Heart left ventricle (tissue), 16 donors: Measurements from ENCODE around the gene CYB5R2. TPM values are rescaled to one million over a fixed set of nuclear protein-coding genes. Genes with fewer than 3 reads are reported as not detected.
A peak's percentile ranks its signal among the peaks of the same experiment; 100 is the strongest.

ENCODE experiments used
- ATAC-seq, 4 donors: fragments of 200-7000 bp; cut with Tn5 transposase; one replicate each; pipeline ENCODE4 v1.9.1; 2020 to 2022; ENCODE audit warnings: moderate library complexity in 4 of 4, mild to moderate bottlenecking in 3 of 4, moderate number of reproducible peaks in 1 of 4
- DNase-seq, 5 donors: peaks; one replicate each; pipeline ENCODE4 v3.0.0-alpha.2; 2020
- H3K27ac ChIP-seq, 12 donors: fragments of 200-600 bp; sonication (generic) in 4 of 12; one replicate each; pipeline versions ENCODE4 v1.5.0 to v1.8.0; 2016 to 2022; ENCODE audit warnings: mild to moderate bottlenecking in 2 of 12
- H3K27me3 ChIP-seq, 9 donors: fragments of 200-600 bp; sonication (generic) in 2 of 9; one replicate each; pipeline versions ENCODE4 v1.5.1 to v1.8.0; 2016 to 2022; ENCODE audit warnings: mild to moderate bottlenecking in 3 of 9
- H3K36me3 ChIP-seq, 9 donors: fragments of 200-600 bp; sonication (generic) in 2 of 9; one replicate each; pipeline versions ENCODE4 v1.5.0 to v1.8.0; 2018 to 2022; ENCODE audit warnings: mild to moderate bottlenecking in 2 of 9
- H3K4me1 ChIP-seq, 12 donors: fragments of 200-600 bp; sonication (generic) in 4 of 12; one replicate each; pipeline versions ENCODE4 v1.5.0 to v1.8.0; 2016 to 2022; ENCODE audit warnings: mild to moderate bottlenecking in 3 of 12
- H3K4me3 ChIP-seq, 12 donors: fragments of 200-600 bp; sonication (generic) in 4 of 12; one replicate each; pipeline versions ENCODE4 v1.5.0 to v1.8.0; 2017 to 2022; ENCODE audit warnings: mild to moderate bottlenecking in 9 of 12, moderate library complexity in 4 of 12
- H3K9me3 ChIP-seq, 12 donors: fragments of 200-600 bp; sonication (generic) in 4 of 12; one replicate each; pipeline versions ENCODE4 v1.5.0 to v1.8.0; 2016 to 2022; ENCODE audit warnings: mild to moderate bottlenecking in 1 of 12
- POLR2A ChIP-seq, 2 donors: fragments of 450-650 bp; IDR thresholded peaks; one replicate each; pipeline ENCODE4 v1.6.1; 2017; ENCODE audit warnings: antibody characterized with exemption in 2 of 2, mild to moderate bottlenecking in 2 of 2, moderate library complexity in 2 of 2
- WGBS, 4 donors: extraction: QIAGEN DNeasy Blood & Tissue Kit in 2 of 4; methylation state at CpG; one replicate each; pipeline versions ENCODE4 v1.1.5 to v1.1.7; 2013 to 2018; 5-methylcytosine and 5-hydroxymethylcytosine counted together
- intact Hi-C, 10 donors: fragments of 100-400 bp; cut with DNase I; formaldehyde crosslinking; loops; one replicate each; pipeline versions ENCODE4 v1.11.1 to v1.14.2; 2022
- polyA plus RNA-seq, 2 donors: library from polyadenylated mRNA; stranded (reverse); fragments of 200-250 nt; gene quantifications; one replicate each; pipeline ENCODE4 v1.2.3, GENCODE V29; 2013
- total RNA-seq, 9 donors: library from RNA; depleted of rRNA in 2 of 9; stranded (reverse); fragments of >200 nt in 2 of 9; fragmentation: NEBNext Ultra II Directional in 3 of 9; extraction: Animal tissue kit (Norgen Biotek cat#: 25700) in 3 of 9; gene quantifications; one replicate each; pipeline versions ENCODE4 v1.1.0 to v1.2.4, GENCODE V29; 2016 to 2023
- TF ChIP-seq, protein P1 (sequence below), 12 donors: fragments of 200-600 bp; sonication (generic) in 4 of 12; IDR thresholded peaks; one replicate each; pipeline versions ENCODE4 v1.5.0 to v1.8.0; 2018 to 2022; ENCODE audit warnings: antibody characterized with exemption in 12 of 12, mild to moderate bottlenecking in 5 of 12
- donor health status: ischemic (EF 13 %, LVEDD 7.1; RV severe dilation, severe dysfunction).
- donor health status: healthy with polysubstance abuse.
- donor health status: DM: no; HTN: yes; CAD: no.
- donor health status: DM: no; HTN: no; CAD: no.
- donor health status: ischemic (EF 25% LVEDD 6.9; RV normal size, moderate dysfunction).
- donor health status: ischemic (EF 25% LVEDD 5.7; RV mildly dilated, moderate dysfunction).
- donor health status: healthy.
- donor health status: DM: yes; HTN: yes; CAD: no.
- donor health status: ischemic (EF 35%, LVEDD 5.7; RV mildly dilated, moderate dysfunction).
- donor health status: nonischemic (EF 11% LVEDD 7.7; RV severe dilation, severe dysfunction).
- donor health status: DM: yes; HTN: yes; CAD: no.
- donor health status: PGD.
- donor health status: ischemic (EF 29% LVEDD 5.4; RV normal size, mild dysfunction).
- donor health status: nonischemic (EF 23%, LVEDD 6.1; RV moderate dilation, normal function).

Gene CYB5R2
- total and polyA plus RNA-seq, 11 donors, result 0.65 to 4.9 (median 1.3) TPM

GRCh38 chr11:7637447-7638157, 35.7 kb downstream of the CYB5R2 start:
- H3K36me3 ChIP-seq, result peaks cover 0 to 82% (median 76%) of the 10 kb centered on the region in 9 donors
- DNase-seq (peak in 4 of 5 donors; percentile 36 to 44 (median 37)), ATAC-seq (peak; percentile 66 to 94 (median 82))
- TF ChIP-seq, protein P1, sequence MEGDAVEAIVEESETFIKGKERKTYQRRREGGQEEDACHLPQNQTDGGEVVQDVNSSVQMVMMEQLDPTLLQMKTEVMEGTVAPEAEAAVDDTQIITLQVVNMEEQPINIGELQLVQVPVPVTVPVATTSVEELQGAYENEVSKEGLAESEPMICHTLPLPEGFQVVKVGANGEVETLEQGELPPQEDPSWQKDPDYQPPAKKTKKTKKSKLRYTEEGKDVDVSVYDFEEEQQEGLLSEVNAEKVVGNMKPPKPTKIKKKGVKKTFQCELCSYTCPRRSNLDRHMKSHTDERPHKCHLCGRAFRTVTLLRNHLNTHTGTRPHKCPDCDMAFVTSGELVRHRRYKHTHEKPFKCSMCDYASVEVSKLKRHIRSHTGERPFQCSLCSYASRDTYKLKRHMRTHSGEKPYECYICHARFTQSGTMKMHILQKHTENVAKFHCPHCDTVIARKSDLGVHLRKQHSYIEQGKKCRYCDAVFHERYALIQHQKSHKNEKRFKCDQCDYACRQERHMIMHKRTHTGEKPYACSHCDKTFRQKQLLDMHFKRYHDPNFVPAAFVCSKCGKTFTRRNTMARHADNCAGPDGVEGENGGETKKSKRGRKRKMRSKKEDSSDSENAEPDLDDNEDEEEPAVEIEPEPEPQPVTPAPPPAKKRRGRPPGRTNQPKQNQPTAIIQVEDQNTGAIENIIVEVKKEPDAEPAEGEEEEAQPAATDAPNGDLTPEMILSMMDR (IDR thresholded peaks at IDR 0.05), result no peak
- no peak for TF ChIP-seq POLR2A (IDR thresholded peaks at IDR 0.05)
- peaks cover 0 to 19% (median 9%) of the 10 kb centered on the region in 12 donors for H3K4me1 ChIP-seq
- intact Hi-C loops, result loop anchor here in 1 of 10 donors (5.0 kb wide), 1 partner anchor 60 kb away; no protein-coding TSS in a partner anchor
- H3K4me3 ChIP-seq, result no peak overlapping the region
- peak overlapping the region in 11 of 12 donors; percentile 4 to 80 (median 61) for H3K27ac ChIP-seq
- WGBS, 4 donors, result 71 to 72% (median 72%) methylated on average over 7 of the region's 7 CpGs
- no peaks in the 10 kb centered on the region for H3K27me3 ChIP-seq
- no peaks in the 10 kb centered on the region for H3K9me3 ChIP-seq

DNA sequence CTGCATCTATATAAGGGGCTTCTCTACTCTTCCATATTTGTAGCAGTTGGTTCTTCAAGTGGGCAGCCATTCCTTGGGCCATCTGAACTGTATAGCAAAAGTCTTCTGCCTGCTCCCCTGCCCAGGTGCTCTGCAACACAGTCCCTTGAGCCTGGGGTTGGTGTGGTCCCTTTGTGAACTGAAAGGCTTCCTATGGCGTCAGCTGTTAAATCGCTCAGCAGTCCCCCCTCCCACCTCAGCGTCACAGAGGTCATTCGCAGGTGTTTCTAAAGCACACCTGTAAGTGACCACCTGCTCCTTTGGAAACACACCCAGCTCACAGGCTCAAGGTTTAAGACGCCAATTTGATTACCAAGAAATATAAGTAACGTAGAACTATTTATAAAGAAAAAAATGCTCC, 37.0 kb downstream of the CYB5R2 start:
- no peak for ATAC-seq
- Histone ChIP-seq H3K27ac (no peak overlapping the region), H3K4me1 (peaks cover 0 to 19% (median 9%) of the 10 kb centered on the region in 12 donors), H3K9me3 (no peaks in the 10 kb centered on the region), H3K27me3 (no peaks in the 10 kb centered on the region), H3K4me3 (no peak overlapping the region), H3K36me3 (peaks cover 0 to 82% (median 76%) of the 10 kb centered on the region in 9 donors)
- intact Hi-C loops, result loop anchor here in 1 of 10 donors (5.0 kb wide), 1 partner anchor 59 kb away; no protein-coding TSS in a partner anchor
- no peak for DNase-seq
- 77 to 91% (median 78%) methylated on average over 6 of the region's 6 CpGs for WGBS, 4 donors
- TF ChIP-seq, protein P1 (IDR thresholded peaks at IDR 0.05), result no peak
- TF ChIP-seq POLR2A (IDR thresholded peaks at IDR 0.05), result no peak

GRCh38 chr11:7635708-7636107, 37.6 kb downstream of the CYB5R2 start:
- TF ChIP-seq, protein P1 (IDR thresholded peaks at IDR 0.05), result no peak
- no peak for TF ChIP-seq POLR2A (IDR thresholded peaks at IDR 0.05)
- Histone ChIP-seq H3K27me3 (no peaks in the 10 kb centered on the region), H3K9me3 (no peaks in the 10 kb centered on the region), H3K27ac (no peak overlapping the region), H3K36me3 (peaks cover 0 to 82% (median 76%) of the 10 kb centered on the region in 9 donors), H3K4me3 (no peak overlapping the region), H3K4me1 (peaks cover 0 to 19% (median 9%) of the 10 kb centered on the region in 12 donors)
- intact Hi-C loops, result loop anchor here in 1 of 10 donors (5.0 kb wide), 1 partner anchor 58 kb away; no protein-coding TSS in a partner anchor
- DNase-seq, result no peak
- ATAC-seq, result no peak
- 93 to 95% (median 94%) methylated on average over 4 of the region's 4 CpGs for WGBS, 4 donors

DNA sequence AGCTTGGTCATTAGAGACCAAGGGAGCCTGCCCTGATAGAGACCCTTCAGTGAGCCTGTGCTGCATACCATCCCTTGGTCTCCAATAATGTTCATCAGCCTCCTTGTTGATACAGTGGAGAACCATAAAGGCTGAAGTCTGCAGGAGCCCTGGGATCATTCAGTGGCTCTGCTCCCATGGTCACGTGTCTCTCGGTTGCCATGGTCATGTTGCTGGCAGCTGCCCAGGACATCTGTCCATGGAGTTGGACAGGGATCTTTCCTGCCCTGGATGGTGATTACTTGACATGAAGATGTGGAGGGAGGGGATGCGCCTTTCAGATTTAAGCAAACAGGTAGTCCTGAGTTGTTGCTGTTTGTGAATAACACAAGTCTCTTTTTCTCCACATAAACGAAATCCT, 38.2 kb downstream of the CYB5R2 start:
- Histone ChIP-seq H3K27ac (no peak overlapping the region), H3K4me3 (no peak overlapping the region), H3K36me3 (peaks cover 0 to 82% (median 76%) of the 10 kb centered on the region in 9 donors), H3K27me3 (no peaks in the 10 kb centered on the region), H3K9me3 (no peaks in the 10 kb centered on the region), H3K4me1 (peaks cover 0 to 21% (median 10%) of the 10 kb centered on the region in 12 donors)
- intact Hi-C loops, result loop anchor here in 1 of 10 donors (5.0 kb wide), 1 partner anchor 58 kb away; no protein-coding TSS in a partner anchor
- peak in 4 of 5 donors; percentile 38 to 72 (median 48) for DNase-seq
- WGBS, 4 donors, result 62 to 75% (median 71%) methylated on average over 4 of the region's 4 CpGs
- TF ChIP-seq, protein P1 (IDR thresholded peaks at IDR 0.05), result no peak
- TF ChIP-seq POLR2A (IDR thresholded peaks at IDR 0.05), result no peak
- no peak for ATAC-seq
